HG02763 (cell line): Measurements from ENCODE around the gene SLCO3A1.

Experiments used
- ATAC-seq: cut with Tn5 transposase; IDR thresholded peaks from one replicate; pipeline ENCODE4 v1.9.1; 2021; ENCODE audit warnings: mild to moderate bottlenecking, moderate library complexity; ENCODE audit not compliant: unreplicated experiment

The SLCO3A1 gene

DNA sequence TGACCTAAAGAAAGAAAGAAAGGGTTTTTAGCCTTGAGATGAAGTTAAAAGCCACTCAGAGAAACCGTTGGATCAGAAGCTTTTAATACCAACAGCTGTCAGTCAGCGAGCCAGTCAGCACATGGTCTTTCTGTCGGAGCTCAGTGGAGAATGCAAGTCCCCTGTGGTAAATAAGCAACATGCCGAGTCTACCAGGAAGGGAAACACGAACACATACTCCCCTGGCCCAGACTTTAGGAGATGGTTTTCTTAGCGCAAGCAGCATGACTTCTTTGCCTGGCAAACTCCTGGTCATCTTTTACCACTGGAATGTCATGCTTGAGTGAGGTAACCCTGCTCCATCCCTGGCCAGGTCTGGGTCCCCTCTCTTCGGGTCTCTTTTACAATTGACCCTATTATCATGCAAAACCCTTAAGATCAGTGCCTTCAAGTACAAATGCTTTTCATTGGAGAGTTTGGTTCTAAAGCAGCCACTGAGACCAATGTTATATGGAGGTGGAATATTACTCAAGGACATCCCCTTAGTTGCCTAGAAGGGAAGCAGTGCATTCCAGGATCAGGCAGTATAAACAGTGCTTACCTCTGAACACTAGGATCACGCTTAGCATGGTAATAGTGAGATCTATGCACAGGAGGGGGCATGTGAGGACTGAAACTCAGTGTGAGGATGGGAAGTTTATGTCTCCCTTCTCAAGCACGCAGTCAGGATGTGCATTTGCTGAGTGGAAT lies 28.2 kb downstream of the SLCO3A1 start:
- ATAC-seq = no peak

GRCh38 chr15:91882858-91883586 lies 29.5 kb downstream of the SLCO3A1 start:
- ATAC-seq = no peak

DNA sequence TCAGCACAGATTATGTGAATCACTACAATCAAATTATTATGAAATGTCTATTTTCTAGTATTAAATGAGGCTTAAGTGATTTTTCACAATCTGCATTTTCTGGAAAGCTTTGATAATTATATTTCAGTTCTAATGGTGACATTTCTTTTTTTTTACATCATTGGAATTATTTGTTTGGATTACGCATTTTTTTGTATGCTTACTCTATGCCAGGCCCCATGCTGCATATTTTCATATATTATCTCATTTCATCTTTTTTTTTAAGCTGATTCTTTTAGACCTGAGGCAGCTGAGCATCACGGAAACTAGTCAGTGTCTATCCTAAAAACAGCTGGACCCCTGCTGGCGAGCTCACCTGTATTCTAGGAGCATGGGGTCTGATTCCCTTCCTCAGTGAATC lies 31.1 kb downstream of the SLCO3A1 start:
- no peak for ATAC-seq

DNA sequence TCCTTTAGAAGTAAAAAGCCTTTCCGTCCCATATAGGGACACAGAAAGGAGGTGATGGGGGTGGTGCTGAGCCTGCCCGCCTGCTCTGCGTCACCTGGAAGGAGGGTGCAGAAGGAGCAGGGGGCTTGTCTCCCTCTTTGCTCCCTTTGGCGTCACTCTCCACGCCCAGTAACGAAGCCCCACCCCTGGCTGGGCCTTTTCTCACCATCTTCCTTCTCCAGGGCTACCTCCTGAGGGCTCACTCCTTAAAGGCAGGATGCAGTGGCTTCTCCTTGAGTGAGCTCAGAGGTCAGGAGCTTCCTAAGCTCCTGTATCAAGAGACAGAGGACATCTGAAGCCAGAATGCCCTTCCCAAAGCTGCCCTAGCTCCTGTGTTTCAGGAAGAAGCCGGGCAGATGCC lies 31.5 kb downstream of the SLCO3A1 start:
- no peak for ATAC-seq

DNA sequence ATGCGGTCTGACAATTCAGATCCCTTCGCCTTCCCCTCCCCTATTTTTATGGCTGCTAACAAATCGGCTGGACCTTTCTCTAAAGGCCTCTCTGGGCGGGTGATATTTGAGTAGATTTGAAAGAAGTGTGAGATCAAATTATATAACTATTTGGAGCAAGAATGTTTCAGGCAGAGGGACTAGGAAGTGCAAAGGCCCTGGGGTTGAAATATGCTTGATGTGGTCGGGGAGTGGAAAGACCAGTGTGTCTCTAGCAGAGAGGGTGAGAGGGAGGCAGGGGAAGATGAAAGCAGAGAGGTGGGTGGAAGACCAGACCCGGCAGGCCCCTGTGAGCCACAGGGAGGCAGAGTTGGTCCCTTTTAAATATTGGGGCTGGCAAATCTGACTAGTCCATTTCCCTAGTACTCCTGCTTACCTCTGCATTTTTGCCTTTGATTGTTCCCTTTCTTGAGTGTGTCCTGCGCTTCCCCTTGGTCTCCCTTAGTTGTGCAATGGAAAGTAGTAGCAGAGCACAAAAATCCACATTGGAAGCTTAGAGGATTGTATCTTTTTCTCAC lies 32.3 kb downstream of the SLCO3A1 start:
- no peak for ATAC-seq

DNA sequence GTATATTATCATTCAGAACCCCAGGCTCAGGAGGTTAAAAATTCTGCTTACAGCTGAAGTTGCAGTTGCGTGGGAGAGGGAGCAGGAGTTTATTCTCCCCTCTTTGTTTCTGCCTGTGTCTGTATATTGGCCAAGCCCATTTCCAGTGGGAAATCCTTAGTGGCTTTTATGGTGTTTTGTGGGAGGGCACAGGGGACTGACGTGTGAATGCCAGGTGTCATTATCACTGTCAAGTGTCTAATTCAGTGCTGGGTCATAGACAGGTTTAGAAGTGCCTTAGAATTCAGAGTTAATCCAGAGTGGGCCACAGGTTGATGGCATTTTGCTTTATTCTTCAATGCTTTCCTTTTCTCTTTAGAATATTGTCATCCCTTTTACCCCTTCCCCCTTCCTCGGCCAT lies 33.4 kb downstream of the SLCO3A1 start:
- no peak for ATAC-seq

- no peak for ATAC-seq
These were observed 33.8 kb downstream of the SLCO3A1 start for GRCh38 chr15:91887321-91887720.

DNA sequence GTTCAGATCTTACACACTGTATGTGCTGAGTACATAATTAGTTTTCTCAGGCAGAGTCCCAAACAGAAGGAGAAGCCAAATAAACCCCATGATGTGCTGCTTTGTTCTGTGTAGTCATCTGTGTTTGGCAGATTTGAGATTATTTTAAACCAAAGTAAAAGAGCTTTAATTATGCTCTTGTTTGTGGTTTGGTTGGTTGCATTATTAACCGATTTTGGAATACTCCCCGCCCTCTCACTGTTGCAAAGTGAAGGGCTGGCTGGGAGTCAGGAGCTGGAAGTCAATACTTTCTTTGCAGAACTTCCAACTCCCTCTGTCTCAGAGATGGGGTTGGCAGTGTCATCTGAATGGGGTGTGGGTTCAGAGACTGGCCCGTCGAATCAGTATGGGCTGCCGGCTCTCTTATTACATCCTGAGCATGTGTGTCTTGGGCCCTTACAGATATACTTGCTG lies 34.4 kb downstream of the SLCO3A1 start:
- no peak for ATAC-seq

DNA sequence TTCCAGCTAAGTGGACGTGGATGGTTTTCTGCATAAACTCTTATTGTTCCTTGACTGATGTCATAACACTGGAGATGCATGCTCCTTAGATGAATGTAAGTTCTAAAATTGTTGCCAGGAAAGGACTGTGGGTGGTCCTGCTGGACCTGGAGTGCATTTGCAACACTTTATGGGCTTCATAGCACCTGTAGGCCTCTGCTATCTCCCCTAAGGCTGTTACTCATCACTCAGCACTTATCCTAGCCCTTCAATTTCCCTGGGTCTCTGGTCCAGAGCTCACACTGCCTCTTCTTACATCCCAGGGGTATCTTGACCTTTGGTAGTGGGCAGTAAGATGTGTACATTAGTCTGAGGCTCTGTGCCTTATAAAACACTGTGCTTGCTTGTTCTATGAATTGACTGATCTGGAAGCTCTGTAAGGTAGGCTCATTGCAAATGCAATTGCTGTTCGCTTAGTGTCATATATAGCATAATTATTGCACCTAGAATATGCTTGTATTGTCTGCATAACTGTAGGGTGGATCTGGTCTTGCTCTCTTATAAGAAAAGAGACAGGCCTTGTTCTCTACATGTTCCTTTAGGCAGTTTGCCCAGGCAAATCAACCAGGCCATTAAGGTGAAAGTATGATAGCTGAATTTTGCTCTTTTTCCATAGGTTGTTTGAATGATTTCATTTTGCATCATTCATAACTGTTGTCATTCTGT lies 35.8 kb downstream of the SLCO3A1 start:
- ATAC-seq = no peak

DNA sequence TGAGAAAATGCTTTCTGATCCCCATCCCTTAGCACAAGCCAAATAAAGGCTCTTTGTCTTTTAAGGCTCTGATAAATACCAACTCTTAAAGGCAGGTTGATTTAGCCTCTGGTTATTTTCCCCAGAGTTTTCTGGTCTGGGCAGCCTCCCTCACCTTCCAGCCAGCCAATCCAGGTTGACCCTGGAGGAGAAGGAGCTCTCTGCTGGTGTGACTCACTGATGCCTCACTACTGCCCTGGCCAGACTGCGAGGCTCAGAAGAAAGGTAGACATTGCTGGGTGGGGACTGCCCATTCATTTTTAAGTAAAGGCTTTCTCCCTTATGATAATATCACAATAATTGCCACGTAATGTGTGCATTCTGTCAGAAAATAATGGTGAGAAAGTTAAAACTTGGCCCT lies 37.1 kb downstream of the SLCO3A1 start:
- no peak for ATAC-seq

- no peak for ATAC-seq
These were observed 37.6 kb downstream of the SLCO3A1 start for GRCh38 chr15:91891101-91891500.

DNA sequence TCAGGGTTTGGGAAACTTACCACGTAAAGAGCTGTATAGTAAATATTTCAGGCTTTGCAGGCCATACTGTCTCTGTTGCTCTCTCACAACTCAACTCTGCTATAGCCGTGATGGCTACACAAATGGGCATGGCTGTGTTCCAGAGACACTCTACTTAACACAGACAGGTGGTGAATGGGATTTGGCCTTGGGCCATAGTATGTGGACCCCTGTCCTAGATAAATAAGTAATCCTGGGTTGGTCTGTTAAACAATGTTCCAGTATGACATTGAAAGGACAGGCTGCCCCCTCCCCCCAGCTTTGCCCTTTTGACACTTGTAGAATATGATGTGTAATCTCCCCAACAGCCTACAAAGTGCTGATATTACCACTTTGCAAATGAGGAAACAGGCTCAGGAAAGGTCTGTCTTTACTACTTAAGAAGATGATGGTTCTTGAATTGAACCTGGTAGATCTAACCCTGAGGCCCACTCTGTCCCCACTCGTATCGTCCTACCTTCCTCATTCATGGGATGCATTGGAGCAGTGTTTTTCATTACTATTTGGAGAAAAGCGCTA lies 38.4 kb downstream of the SLCO3A1 start:
- ATAC-seq = no peak

- no peak for ATAC-seq
These were observed 38.9 kb downstream of the SLCO3A1 start for GRCh38 chr15:91892436-91892835.

DNA sequence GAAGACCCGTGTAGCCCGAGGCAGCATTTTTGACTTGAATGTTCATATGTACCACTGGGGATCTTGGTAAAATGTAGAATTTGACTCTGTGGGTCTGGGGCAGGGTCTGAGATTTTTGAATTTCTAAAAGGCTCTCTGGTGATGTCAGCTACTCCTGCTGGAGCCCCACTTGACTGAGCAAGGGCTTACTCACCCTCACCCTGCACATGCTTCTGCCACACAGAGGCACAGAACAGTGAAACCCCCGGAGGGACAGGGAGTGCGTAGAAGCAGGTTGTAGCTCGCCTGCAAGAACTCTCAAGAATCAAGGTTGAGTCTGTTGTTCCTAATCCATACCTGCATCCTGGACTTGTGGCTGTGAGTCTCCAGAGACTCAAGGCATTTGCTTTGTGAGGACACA lies 41.1 kb downstream of the SLCO3A1 start:
- ATAC-seq = no peak

GRCh38 chr15:91895051-91895450 lies 41.5 kb downstream of the SLCO3A1 start:
- no peak for ATAC-seq

- ATAC-seq = no peak
These were observed 43.0 kb downstream of the SLCO3A1 start for GRCh38 chr15:91896341-91897055.

- ATAC-seq = no peak
These were observed 44.3 kb downstream of the SLCO3A1 start for GRCh38 chr15:91897585-91898372.

DNA sequence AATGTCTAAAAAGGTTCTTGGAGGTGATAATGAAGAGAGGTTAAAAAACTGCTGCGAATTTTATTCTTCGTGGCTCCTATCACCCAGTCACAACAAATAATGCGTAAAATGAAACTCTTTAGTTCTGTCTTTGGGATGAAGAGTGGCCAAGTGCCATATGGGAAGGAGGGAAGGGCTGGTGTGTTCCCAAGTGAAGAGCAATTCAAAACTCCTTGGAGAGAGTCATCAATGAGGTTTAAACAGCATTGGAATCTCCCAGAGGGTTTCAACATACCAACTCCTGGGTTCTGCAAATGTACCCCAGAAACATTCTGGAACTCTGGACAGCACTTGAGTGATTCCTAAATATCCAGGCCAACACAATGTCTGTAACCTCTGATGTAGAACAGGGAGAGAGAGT lies 45.3 kb downstream of the SLCO3A1 start:
- no peak for ATAC-seq

- ATAC-seq = no peak
These were observed 51.4 kb downstream of the SLCO3A1 start for GRCh38 chr15:91904942-91905341.

DNA sequence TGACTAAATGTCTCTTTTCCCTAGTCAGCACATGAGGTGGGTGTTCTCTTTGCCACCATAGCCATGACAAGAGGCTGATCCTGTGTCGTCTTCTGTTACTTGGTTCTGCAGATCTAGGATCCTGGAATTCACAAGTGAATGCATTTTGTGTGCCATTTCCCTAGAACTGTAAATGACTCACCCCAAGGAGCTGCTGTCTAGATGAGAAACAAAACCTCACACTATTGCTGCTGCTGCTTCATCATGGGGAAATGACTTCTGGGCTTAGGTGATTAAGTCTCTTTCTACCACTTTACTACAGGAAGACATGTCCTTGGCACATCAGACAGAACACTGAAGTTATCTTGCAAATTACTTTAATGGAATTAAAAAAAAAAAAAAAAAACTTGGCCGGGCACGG lies 54.9 kb downstream of the SLCO3A1 start:
- no peak for ATAC-seq
